SK-N-SH (cell line): ENCODE measurements around the gene RFX4.

Experiments
- CHD2 ChIP-seq: fragments of 150-350 bp; IDR thresholded peaks from 2 replicates; pipeline ENCODE4 v1.6.1; 2018; ENCODE audit warnings: low read length; ENCODE audit not compliant: partially characterized antibody
- CTCF ChIP-seq: fragments of 200-600 bp; sonication (generic); IDR thresholded peaks from 2 replicates; pipeline ENCODE4 v1.6.1; 2017; ENCODE audit warnings: antibody characterized with exemption, mild to moderate bottlenecking, moderate library complexity
- FOXM1 ChIP-seq: IDR thresholded peaks from 2 replicates; pipeline ENCODE4 v1.4.0; 2012; ENCODE audit warnings: low read depth, mild to moderate bottlenecking
- GATA2 ChIP-seq: sonication (generic); formaldehyde crosslinking; IDR thresholded peaks from 2 replicates; pipeline ENCODE4 v1.5.0; 2020; ENCODE audit warnings: mild to moderate bottlenecking, missing genetic modification reagents
- MAX ChIP-seq: IDR thresholded peaks from 2 replicates; pipeline ENCODE4 v1.4.0; 2012; ENCODE audit warnings: low read depth
- RCOR1 ChIP-seq: fragments of 150-350 bp; IDR thresholded peaks from 2 replicates; pipeline ENCODE4 v1.6.1; 2017; ENCODE audit warnings: antibody characterized with exemption, low read length

GRCh38 chr12:106645465-106646330 lies 62.9 kb downstream of the RFX4 start:
- TF ChIP-seq CTCF = no peak
- no peak for TF ChIP-seq CHD2
- TF ChIP-seq MAX = no peak
- TF ChIP-seq FOXM1 = no peak
- no peak for TF ChIP-seq RCOR1
- no peak for TF ChIP-seq GATA2 (CRISPR knock-in tag)
